BLaER1 (cell line): ENCODE measurements around the gene SAMM50.

Experiments used
- H3K27ac ChIP-seq: shearing (Covaris generic); formaldehyde crosslinking; 2 replicates; pipeline ENCODE4 v1.8.1; 2022
- H3K27me3 ChIP-seq: shearing (Covaris generic); formaldehyde crosslinking; 2 replicates; pipeline ENCODE4 v1.8.1; 2022
- H3K36me3 ChIP-seq: shearing (Covaris generic); formaldehyde crosslinking; 2 replicates; pipeline ENCODE4 v1.8.1; 2022
- H3K4me1 ChIP-seq: shearing (Covaris generic); formaldehyde crosslinking; 2 replicates; pipeline ENCODE4 v1.8.1; 2022
- H3K4me2 ChIP-seq: shearing (Covaris generic); formaldehyde crosslinking; 2 replicates; pipeline ENCODE4 v1.8.1; 2022
- H3K4me3 ChIP-seq: shearing (Covaris generic); formaldehyde crosslinking; 2 replicates; pipeline ENCODE4 v1.8.1; 2022
- H3K9ac ChIP-seq: shearing (Covaris generic); formaldehyde crosslinking; 2 replicates; pipeline ENCODE4 v1.8.1; 2022
- H3K9me3 ChIP-seq: shearing (Covaris generic); formaldehyde crosslinking; 2 replicates; pipeline ENCODE4 v1.8.1; 2022
- H4K20me1 ChIP-seq: shearing (Covaris generic); formaldehyde crosslinking; 2 replicates; pipeline ENCODE4 v1.8.1; 2022
- Cebpa-rat ChIP-seq: shearing (Covaris generic); IDR thresholded peaks from 2 replicates; pipeline ENCODE4 v1.8.1; 2022

The SAMM50 gene

DNA sequence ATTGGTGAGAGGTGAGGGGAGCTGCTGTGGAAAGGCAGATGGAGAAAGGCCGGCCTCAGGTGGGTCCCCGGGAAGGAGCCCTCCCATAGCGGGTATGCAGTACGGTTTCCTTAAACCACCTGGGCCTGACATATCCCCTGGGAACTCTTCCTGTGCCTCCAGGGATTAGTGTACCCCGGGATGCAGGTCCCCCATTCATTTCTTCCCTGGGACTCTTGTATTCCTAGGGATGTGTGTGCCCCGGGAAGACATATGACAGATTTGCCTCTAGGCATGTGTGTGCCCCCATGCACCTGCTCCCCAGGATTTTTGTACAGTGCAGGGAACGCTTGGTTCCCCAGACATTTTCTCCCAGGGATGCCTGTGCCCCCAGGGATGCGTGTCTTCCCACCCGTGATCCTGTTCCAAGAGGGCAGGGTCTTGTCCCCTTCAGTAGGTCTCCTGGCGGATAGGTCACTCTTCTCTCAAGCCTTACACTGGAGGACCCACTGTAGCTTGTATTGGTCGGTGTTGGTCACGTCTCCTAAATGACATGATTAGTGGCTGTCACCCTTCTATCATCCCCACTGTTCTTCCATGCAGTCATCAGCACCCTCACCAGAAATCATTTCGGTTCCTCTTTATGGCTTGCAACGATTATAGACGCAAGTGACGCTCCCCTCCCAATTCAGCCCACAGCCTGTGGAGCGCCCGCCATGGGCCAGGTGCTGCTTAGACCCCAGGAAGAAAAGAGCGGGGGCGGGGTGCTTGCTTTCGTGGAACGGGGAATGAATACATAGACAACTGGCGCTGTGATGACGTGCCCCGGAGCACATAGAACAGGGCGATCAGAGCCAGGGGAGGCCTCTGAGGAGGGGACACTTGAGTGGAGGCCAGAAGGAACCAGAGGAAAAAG, 70.2 kb downstream of the SAMM50 start:
- Histone ChIP-seq H3K9ac (no peak overlapping the region), H3K4me1 (peaks cover 62% of the 10 kb centered on the region), H3K9me3 (no peaks in the 10 kb centered on the region), H3K4me2 (peak overlapping the region; percentile 95), H3K4me3 (peak overlapping the region; percentile 62; the same call in 1 of the 2 replicates), H3K36me3 (no peaks in the 10 kb centered on the region), H4K20me1 (0 out of 2 replicates have a peak, but pooled peaks cover 12% of the 10 kb centered on the region), H3K27ac (no peak overlapping the region), H3K27me3 (peaks cover 52% of the 10 kb centered on the region)
- TF ChIP-seq Cebpa-rat: no peak

DNA sequence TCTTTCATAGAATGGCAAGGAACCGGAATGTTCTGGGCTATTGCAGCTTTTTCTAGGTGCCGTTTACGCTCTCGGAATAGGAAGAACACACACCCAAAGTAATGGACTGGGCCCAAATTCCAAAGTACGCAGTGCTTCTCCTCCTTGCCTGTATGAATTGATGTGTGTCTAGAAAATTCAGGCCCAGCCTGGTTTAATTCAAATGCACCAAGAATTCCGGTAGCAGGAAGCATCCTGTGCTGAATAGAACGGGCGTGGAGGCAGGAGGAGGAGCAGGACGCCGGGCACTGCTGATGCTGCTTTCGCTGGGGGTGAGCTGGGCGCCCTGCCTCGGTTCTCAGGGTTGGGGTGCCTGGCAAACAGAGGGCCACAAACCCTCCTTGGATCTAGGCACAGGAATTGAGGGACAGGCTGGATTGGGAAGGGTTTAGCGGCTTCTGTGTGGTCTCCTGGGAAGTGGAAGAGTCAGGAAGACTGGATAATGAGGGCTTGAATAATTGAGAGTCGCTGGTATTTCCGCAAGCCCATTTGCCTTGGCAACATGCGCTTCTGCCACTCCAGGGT, 70.9 kb downstream of the SAMM50 start:
- H3K27me3 ChIP-seq: peaks cover 52% of the 10 kb centered on the region
- peak overlapping the region; percentile 95 for H3K4me2 ChIP-seq
- H3K4me1 ChIP-seq: peaks cover 68% of the 10 kb centered on the region
- no peak overlapping the region for H3K9ac ChIP-seq
- no peak for TF ChIP-seq Cebpa-rat
- H3K9me3 ChIP-seq: no peaks in the 10 kb centered on the region
- no peaks in the 10 kb centered on the region for H3K36me3 ChIP-seq
- 0 out of 2 replicates have a peak, but pooled peaks cover 12% of the 10 kb centered on the region for H4K20me1 ChIP-seq
- 0 out of 2 replicates have a peak overlapping the region, but pooled peaks have one; percentile 18 for H3K27ac ChIP-seq
- no peak overlapping the region for H3K4me3 ChIP-seq

DNA sequence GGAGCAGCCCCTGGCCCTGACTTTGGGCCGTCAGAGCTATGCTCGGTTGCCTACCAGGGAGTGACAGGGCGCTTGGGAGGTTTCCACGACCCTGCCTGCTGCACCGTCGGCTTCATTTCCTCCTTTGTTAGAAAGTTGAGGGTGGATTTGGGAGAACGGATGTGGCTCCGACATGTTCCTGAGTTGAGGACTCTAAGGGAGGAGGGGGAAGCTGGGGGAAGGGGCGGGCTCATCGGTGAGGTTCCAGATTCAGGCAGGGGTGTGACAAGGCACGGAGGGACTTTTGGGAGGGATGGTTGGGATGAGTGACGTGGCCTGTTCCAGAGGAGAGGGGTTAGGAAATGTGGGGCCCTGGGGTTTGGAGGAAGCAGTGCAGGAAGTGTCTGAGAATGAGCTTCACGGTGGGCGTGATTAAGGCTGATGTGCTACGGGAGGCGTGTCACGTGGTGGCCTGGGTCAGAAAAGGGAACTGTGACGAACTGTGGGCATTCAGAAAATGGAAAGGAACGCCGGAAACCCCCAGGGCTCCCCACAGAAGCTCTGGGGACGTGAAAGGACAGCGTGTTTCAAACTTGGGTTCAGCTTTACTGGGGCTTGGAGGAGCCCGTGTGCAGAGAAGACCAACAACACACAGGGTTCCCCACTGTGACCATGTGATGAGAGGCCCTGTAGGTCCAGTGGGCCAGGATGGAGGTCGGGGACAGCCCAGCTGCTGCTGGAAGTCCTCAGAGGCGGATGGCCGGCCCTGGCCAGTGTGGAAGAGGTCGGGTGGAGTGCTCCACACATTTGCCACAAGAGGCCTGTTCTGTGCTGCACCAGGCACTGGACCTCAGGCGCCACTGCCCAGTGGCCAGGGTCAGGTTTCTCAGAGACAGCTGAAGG, 71.6 kb downstream of the SAMM50 start:
- Histone ChIP-seq H3K27me3 (peaks cover 47% of the 10 kb centered on the region), H3K9me3 (no peaks in the 10 kb centered on the region), H3K36me3 (no peaks in the 10 kb centered on the region), H3K27ac (peak overlapping the region; percentile 61), H3K4me1 (peaks cover 74% of the 10 kb centered on the region), H3K4me3 (peak overlapping the region; percentile 57), H3K4me2 (peak overlapping the region; percentile 95), H3K9ac (peak overlapping the region; percentile 26; the same call in 1 of the 2 replicates), H4K20me1 (0 out of 2 replicates have a peak, but pooled peaks cover 12% of the 10 kb centered on the region)
- TF ChIP-seq Cebpa-rat: no peak

DNA sequence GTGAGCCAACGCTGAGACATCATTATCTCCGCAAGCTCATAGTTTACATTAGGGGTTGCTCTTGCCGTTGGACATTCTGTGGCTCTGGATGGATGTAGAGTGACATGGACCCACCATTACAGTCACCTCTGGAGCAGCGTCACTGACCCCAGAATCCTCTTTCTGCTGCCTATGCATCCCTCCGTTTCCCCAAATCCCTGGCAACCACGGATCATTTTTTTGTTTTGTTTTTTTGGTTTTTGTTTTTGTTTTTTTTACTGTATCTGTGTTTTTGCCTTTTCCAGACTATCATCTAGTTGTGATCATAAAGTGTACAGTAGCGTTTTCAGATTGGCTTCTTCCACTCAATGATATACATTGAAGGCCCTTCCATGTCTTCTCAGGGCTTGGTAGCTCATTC, 72.8 kb downstream of the SAMM50 start:
- Histone ChIP-seq H3K4me3 (no peak overlapping the region), H4K20me1 (0 out of 2 replicates have a peak, but pooled peaks cover 12% of the 10 kb centered on the region), H3K4me1 (peaks cover 68% of the 10 kb centered on the region), H3K4me2 (no peak overlapping the region; the same call in 1 of the 2 replicates), H3K36me3 (no peaks in the 10 kb centered on the region), H3K9ac (no peak overlapping the region), H3K27me3 (peaks cover 34% of the 10 kb centered on the region), H3K27ac (no peak overlapping the region), H3K9me3 (no peaks in the 10 kb centered on the region)
- TF ChIP-seq Cebpa-rat: no peak

DNA sequence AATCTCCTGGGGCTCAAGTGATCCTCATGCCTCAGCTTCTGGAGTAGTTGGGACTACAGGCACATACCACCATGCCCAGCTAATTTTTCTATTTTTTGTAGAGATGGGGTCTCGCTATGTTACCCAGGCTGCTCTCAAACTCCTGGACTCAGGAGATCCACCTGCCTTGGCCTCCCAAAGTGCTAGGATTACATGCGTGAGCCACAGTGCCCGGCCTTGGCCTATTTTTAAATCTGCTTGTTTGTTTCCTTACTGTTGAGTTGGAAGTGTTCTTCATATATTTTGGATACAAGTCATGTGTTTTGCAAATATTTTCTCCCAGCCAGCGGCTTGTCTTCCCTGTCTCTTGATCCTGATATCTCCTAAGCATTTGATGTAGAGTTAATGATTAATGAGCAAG, 73.8 kb downstream of the SAMM50 start:
- H3K36me3 ChIP-seq: no peaks in the 10 kb centered on the region
- 0 out of 2 replicates have a peak, but pooled peaks cover 12% of the 10 kb centered on the region for H4K20me1 ChIP-seq
- peaks cover 25% of the 10 kb centered on the region for H3K27me3 ChIP-seq
- no peak overlapping the region for H3K4me3 ChIP-seq
- H3K4me2 ChIP-seq: no peak overlapping the region
- H3K9ac ChIP-seq: no peak overlapping the region
- peaks cover 60% of the 10 kb centered on the region for H3K4me1 ChIP-seq
- no peak overlapping the region for H3K27ac ChIP-seq
- TF ChIP-seq Cebpa-rat: no peak
- H3K9me3 ChIP-seq: no peaks in the 10 kb centered on the region

DNA sequence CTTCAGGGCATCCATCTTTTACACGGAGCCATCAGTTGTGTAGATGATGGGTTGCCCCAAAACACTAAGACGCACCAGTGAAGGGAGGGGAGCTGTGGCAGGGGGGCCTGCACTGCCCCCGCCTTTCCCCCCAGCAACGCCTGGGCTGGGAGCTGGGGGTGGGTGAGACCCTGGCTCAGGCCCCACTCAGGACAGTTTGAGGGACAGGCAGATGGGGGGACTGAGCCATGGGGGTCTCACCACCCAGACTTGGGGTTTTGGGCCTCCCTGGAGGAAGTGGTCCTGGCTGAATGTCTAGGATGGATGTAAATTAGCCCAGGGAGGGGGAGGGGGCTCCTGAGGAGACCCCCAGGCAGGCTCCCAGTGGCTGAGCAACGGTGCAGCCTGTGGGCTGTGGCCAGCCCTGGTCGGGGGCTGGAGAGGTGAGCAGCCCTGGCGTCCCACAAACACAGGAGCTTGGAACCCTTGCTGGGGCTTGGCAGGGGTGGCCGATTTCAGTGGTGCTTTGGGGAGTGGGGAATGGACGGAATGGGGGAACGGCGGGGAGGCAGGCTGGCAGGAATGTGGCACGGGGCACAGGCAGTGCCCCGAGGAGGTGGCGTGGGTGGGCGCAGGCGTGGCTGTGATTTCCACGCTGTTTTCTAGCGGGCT, 74.9 kb downstream of the SAMM50 start:
- Histone ChIP-seq H3K4me3 (no peak overlapping the region), H3K4me2 (no peak overlapping the region), H3K9me3 (no peaks in the 10 kb centered on the region), H4K20me1 (0 out of 2 replicates have a peak, but pooled peaks cover 10% of the 10 kb centered on the region), H3K9ac (no peak overlapping the region), H3K27ac (no peak overlapping the region), H3K36me3 (no peaks in the 10 kb centered on the region), H3K4me1 (peaks cover 52% of the 10 kb centered on the region), H3K27me3 (peaks cover 14% of the 10 kb centered on the region)
- no peak for TF ChIP-seq Cebpa-rat

DNA sequence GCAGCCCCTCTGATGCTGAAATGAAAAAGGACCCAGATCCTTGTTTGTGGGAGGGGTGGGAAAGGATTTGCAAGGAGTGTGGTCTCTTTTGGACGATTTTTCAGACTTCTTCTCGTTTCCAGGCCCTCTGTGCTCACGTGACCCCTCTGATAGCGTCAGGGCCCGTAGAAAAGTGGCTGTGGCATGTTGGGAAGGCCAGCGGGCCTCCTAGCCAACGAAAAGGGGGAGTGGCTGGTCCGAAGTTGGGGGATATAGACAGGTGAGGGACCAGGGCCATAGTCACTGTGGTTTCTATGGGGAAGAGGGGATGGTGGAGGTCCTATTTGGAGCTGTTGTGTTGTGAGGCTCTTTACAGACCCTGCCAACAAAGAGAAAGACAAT, 75.5 kb downstream of the SAMM50 start:
- H3K27ac ChIP-seq: no peak overlapping the region
- peak overlapping the region; percentile 48 for H3K4me2 ChIP-seq

DNA sequence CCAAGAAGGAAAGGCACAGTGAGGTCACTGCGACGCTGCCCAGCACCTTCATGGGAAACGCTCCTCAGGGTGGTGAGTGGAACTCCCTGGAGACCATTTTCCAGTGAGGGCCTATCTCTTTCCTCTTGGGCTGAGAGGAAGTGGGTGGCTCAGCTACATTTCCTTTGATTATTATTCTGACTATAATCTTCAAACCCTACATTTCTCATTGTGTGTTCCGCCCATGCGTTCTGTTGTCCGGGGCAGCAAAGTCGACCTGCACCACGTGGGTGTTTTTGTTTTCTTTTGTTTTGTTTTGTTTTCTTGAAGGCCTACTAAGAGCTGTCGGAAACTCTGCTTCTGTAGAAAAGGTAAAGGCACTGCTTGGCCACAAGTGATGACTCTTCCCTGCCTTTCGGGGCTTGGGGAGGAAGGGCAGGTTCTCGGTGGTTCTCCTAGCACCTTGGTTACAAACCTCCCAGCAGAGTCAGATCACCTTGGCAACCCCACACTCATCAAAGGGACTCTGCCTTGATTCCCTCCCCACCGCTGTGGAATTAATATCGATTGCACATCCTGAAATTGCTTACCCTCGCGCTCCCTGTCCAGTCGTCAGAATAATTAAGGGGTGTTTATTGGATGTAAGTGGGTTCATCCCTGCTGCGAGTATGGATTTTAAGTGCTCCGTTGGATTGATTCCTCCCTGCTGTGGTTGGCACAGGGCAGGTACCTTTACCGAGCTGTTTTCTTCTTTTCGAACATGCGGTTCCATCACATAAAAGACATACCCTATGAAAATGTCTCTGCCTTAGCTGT, 76.1 kb downstream of the SAMM50 start:
- Histone ChIP-seq H3K9me3 (no peaks in the 10 kb centered on the region), H3K9ac (no peak overlapping the region), H4K20me1 (0 out of 2 replicates have a peak, but pooled peaks cover under 1% of the 10 kb centered on the region), H3K4me3 (no peak overlapping the region), H3K36me3 (no peaks in the 10 kb centered on the region), H3K4me1 (peaks cover 40% of the 10 kb centered on the region), H3K27ac (no peak overlapping the region), H3K27me3 (peaks cover 2% of the 10 kb centered on the region; the same call in 1 of the 2 replicates), H3K4me2 (peak overlapping the region; percentile 48)
- no peak for TF ChIP-seq Cebpa-rat

More for the DNA sequence above, 75.5 kb downstream of the SAMM50 start:
- peaks cover 8% of the 10 kb centered on the region; the same call in 1 of the 2 replicates for H3K27me3 ChIP-seq
- H3K4me3 ChIP-seq: no peak overlapping the region
- no peaks in the 10 kb centered on the region for H3K9me3 ChIP-seq
- H3K36me3 ChIP-seq: no peaks in the 10 kb centered on the region
- TF ChIP-seq Cebpa-rat: no peak
- peaks cover 47% of the 10 kb centered on the region for H3K4me1 ChIP-seq
- no peak overlapping the region for H3K9ac ChIP-seq
- 0 out of 2 replicates have a peak, but pooled peaks cover 7% of the 10 kb centered on the region for H4K20me1 ChIP-seq
